ENCODE measurements around the gene RAB12. TPM values are rescaled to one million over a fixed set of nuclear protein-coding genes. Genes with fewer than 3 reads are reported as not detected.
A peak's percentile ranks its signal among the peaks of the same experiment; 100 is the strongest.
"Not testable (repeated sequence)": the region's sequence is repeated elsewhere in the genome, so short reads cannot be mapped to it uniquely, and the experiment has no call there.

Gene RAB12
- total RNA-seq, 1 experiment from 2014 or later, result 45.5 TPM

- DNase-seq (ENCODE audit: extremely low read depth, low read depth), result no peak
Observed at GRCh38 chr18:8639762-8640161, 30.5 kb downstream of the RAB12 start.

- no peak for DNase-seq (ENCODE audit: extremely low read depth, low read depth)
Observed at GRCh38 chr18:8643326-8643878, 34.2 kb downstream of the RAB12 start.

- DNase-seq (ENCODE audit: extremely low read depth, low read depth), result not testable (repeated sequence)
Observed at GRCh38 chr18:8647359-8647758, 38.1 kb downstream of the RAB12 start.

- not testable (repeated sequence) for DNase-seq (ENCODE audit: extremely low read depth, low read depth)
Observed at GRCh38 chr18:8651478-8652261, 42.4 kb downstream of the RAB12 start.

GRCh38 chr18:8654503-8655451, 45.5 kb downstream of the RAB12 start:
- no peak for DNase-seq (ENCODE audit: extremely low read depth, low read depth)

- no peak for DNase-seq (ENCODE audit: extremely low read depth, low read depth)
Observed at GRCh38 chr18:8656232-8656631, 47.0 kb downstream of the RAB12 start.

- DNase-seq (ENCODE audit: extremely low read depth, low read depth), result no peak
Observed at GRCh38 chr18:8657050-8657820, 48.0 kb downstream of the RAB12 start.

GRCh38 chr18:8657873-8658470, 48.7 kb downstream of the RAB12 start:
- no peak for DNase-seq (ENCODE audit: extremely low read depth, low read depth)

GRCh38 chr18:8658858-8659485, 49.7 kb downstream of the RAB12 start:
- no peak for DNase-seq (ENCODE audit: extremely low read depth, low read depth)

- no peak for DNase-seq (ENCODE audit: extremely low read depth, low read depth)
Observed at GRCh38 chr18:8659609-8660242, 50.5 kb downstream of the RAB12 start.

GRCh38 chr18:8660316-8660715, 51.1 kb downstream of the RAB12 start:
- no peak for DNase-seq (ENCODE audit: extremely low read depth, low read depth)

GRCh38 chr18:8661754-8662559, 52.7 kb downstream of the RAB12 start:
- no peak for DNase-seq (ENCODE audit: extremely low read depth, low read depth)

- DNase-seq (ENCODE audit: extremely low read depth, low read depth), result peak; percentile 49
Observed at GRCh38 chr18:8662560-8663255, 53.5 kb downstream of the RAB12 start.

GRCh38 chr18:8667846-8668245, 58.6 kb downstream of the RAB12 start:
- no peak for DNase-seq (ENCODE audit: extremely low read depth, low read depth)

GRCh38 chr18:8668381-8668780, 59.1 kb downstream of the RAB12 start:
- DNase-seq (ENCODE audit: extremely low read depth, low read depth), result no peak

- DNase-seq (ENCODE audit: extremely low read depth, low read depth), result no peak
Observed at GRCh38 chr18:8669571-8669970, 60.3 kb downstream of the RAB12 start.
